HG03108 (cell line): ENCODE data around the gene DCTN3.

Experiments used
- ATAC-seq: cut with Tn5 transposase; IDR thresholded peaks from one replicate; pipeline ENCODE4 v1.9.1; 2021; ENCODE audit warnings: moderate library complexity; ENCODE audit not compliant: unreplicated experiment

The DCTN3 gene

GRCh38 chr9:34575241-34575640 lies 45.1 kb downstream of the DCTN3 start:
- ATAC-seq = no peak

GRCh38 chr9:34574571-34574970 lies 45.7 kb downstream of the DCTN3 start:
- ATAC-seq = no peak

- no peak for ATAC-seq
Observed at GRCh38 chr9:34573599-34574325, 46.5 kb downstream of the DCTN3 start.

GRCh38 chr9:34572628-34573027 lies 47.7 kb downstream of the DCTN3 start:
- no peak for ATAC-seq

GRCh38 chr9:34572092-34572491 lies 48.2 kb downstream of the DCTN3 start:
- ATAC-seq = no peak

GRCh38 chr9:34571481-34571810 lies 48.8 kb downstream of the DCTN3 start:
- no peak for ATAC-seq

- ATAC-seq = no peak
Observed at GRCh38 chr9:34570809-34571480, 49.4 kb downstream of the DCTN3 start.

- ATAC-seq = no peak
Observed at GRCh38 chr9:34570376-34570775, 49.9 kb downstream of the DCTN3 start.

GRCh38 chr9:34568774-34569173 lies 51.5 kb downstream of the DCTN3 start:
- no peak for ATAC-seq

GRCh38 chr9:34568133-34568532 lies 52.2 kb downstream of the DCTN3 start:
- no peak for ATAC-seq

GRCh38 chr9:34566972-34567371 lies 53.3 kb downstream of the DCTN3 start:
- no peak for ATAC-seq

GRCh38 chr9:34566322-34566721 lies 54.0 kb downstream of the DCTN3 start:
- no peak for ATAC-seq

- no peak for ATAC-seq
Observed at GRCh38 chr9:34565856-34566255, 54.4 kb downstream of the DCTN3 start.

- no peak for ATAC-seq
Observed at GRCh38 chr9:34564617-34565016, 55.7 kb downstream of the DCTN3 start.
